Activated CD8-positive, alpha-beta memory T cell treated with anti-CD3 and anti-CD28 coated beads for 36 hours (primary cell): ENCODE results near the gene MYH16. TPM values are rescaled to one million over a fixed set of nuclear protein-coding genes. Genes with fewer than 3 reads are reported as not detected.
"Not testable (repeated sequence)": the region's sequence is repeated elsewhere in the genome, so short reads cannot be mapped to it uniquely, and the experiment has no call there.

Experiments
- CTCF ChIA-PET: fragments of 350-600 bp; sonication (Branson Sonifier 250); formaldehyde crosslinking; loops from one replicate; lab custom pipeline; 2021; ENCODE audit warnings: antibody characterized with exemption; lab: Charles Lee
- POLR2A ChIA-PET: fragments of 350-600 bp; sonication (Branson Sonifier 250); formaldehyde crosslinking; loops from one replicate; lab custom pipeline; 2021; ENCODE audit warnings: antibody characterized with exemption; lab: Charles Lee
- total RNA-seq, 2 experiments: library from RNA; stranded (reverse); gene quantifications; one replicate each; pipeline ENCODE4 v1.2.3, GENCODE V29; 2021

The MYH16 gene
- not detected for total RNA-seq

DNA sequence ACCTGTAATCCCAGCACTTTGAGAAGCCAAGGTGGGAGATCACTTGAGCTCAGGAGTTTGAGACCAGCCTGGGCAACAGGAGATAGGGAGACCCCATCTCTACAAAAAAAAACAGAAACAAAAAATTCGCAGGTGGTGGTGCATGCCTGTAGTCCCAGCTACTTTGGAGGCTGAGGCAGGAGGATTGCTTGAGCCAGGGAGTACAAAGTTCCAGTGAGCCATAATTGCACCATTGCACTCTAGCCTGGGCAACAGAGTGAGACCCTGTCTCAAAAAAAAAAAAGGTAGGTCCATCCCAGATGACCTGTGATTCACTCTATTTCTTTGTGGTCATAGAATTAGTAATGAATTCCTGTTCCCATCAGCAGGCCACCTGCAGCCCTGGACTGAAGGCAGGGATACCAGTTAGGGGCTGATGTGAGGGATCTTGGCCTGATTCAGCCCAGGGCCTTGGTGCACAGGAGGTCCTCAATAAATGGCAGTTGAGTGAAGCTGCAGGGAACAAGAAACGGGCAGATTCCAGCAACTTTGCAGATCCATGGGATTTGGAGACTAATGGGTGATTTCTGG, at the start of gene MYH16:
MYH16 (plus strand) TSS at position 364 of the 570 bp plus-strand sequence.
- POLR2A ChIA-PET = no interaction called here
- CTCF ChIA-PET = no interaction called here

DNA sequence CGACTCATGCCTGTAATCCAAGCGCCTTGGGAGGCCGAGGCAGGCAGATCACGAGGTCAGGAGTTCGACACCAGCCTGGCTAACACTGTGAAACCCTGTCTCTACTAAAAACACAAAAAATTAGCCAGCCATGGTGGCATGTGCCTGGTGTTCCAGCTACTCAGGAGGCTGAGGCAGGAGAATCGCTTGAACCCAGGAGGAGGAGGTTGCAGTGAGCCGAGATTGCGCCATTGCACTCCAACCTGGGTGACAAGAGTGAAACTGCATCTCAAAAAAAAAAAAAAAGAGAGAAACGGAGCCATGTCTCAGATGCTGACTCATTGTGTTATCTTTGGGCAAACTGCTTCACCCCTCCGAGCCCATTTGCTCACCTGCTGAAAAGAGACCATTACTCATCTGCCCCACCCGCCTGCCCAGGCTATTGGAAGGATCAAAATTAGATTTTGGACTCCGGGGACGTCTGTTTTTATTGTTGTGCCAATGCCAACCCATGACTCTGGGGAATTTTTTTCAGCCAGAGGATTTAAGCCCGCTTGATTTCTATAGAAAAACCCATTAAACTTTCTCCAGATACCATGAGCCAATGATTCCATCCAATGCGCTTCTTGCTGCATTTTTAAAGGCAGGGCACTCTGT, 48.3 kb upstream of the MYH16 start:
- POLR2A ChIA-PET, CTCF ChIA-PET: not testable (repeated sequence)

DNA sequence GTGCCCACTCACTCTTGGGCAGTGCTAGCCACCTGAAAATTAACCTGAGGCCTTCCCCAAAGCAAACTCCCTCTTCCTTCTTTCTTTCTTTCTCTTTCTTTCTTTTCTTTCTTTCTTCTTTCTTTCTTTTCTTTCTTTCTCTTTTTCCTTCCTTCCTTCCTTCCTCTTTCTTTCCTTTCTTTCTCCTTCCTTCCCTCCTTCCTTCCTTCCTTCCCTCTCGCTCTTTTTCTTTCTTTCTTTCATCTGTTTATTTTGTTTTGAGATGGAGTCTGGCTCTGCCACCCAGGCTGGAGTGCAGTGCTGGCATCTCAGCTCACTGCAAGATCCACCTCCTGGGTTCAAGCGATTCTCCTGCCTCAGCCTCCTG, 47.8 kb upstream of the MYH16 start:
- POLR2A ChIA-PET = no interaction called here

DNA sequence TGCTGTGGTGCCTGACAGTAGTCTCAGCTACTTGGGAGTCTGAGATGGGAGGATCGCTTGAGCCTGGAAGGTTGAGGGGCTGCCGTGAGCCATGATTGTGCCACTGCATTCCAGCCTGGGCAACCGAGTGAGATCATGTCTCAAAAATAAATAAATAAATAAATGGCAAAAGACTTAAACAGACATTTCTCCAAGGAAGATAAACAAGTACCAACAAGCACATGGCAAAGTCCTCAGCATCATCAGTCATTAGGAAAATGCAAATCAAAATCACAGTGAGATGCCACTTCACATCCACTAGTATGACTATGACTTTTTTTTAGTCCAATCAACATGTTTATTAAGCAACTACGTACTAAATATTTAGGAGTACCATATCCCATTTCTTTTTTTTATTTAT, 43.4 kb upstream of the MYH16 start:
- POLR2A ChIA-PET = no interaction called here
- CTCF ChIA-PET = no interaction called here

More for the DNA sequence above, 47.8 kb upstream of the MYH16 start:
- CTCF ChIA-PET = no interaction called here

DNA sequence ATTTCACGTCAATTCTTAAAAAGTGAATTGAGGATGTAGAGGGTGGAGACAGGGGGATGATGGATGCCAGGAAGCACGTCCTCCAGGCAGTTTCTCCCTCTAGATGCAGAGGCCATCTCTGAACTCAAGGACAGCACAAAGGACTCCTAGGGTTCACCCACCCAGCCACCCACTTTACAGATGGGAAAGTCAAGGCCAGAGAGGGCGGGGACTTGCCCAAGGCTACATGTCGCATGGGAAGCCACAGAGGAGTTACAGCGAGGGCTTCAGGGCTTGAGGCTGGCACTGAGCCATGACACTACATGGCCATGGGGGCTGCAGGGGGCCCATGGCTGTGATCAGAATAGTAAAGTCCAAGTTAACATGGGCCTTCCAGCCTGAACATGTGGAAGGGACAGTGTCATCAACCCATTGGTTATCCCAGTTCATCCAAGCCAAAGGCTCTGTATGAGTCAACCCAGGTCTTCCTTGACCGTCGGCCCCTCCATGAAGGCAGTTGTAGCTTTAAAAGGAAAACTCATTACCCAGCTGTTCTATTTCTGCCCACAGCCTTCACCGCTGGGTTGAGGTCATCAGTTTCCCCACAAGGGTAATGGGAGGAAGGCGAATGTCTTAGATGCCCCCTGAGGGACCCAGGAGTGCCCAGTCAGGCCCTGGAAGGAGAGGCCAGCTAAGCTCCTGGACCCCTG, 40.4 kb upstream of the MYH16 start:
- ChIA-PET POLR2A (no interaction called here), CTCF (interaction anchor here (1.4 kb wide), 1 partner anchor 53 kb away, joined by 4 read pairs; no protein-coding TSS in a partner anchor)

DNA sequence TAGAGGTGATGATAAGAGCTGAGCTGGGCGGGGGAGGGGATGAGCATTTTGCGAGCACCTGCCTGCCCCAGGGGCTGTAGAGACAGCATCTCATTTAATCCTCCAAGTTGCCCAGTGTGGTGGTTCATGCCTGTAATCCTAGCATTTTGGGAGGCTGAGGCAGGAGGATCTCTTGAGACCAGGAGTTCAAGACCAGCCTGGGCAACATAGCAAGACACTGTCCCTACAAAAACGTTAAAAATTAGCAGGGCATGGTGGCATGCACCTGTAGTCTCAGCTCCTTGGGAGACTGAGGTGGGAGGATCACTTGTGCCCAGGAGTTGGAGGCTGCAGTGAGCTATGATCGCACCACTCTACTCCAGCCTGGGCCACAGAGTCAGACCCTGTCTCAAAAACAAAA, 39.7 kb upstream of the MYH16 start:
- CTCF ChIA-PET = interaction anchor here (1.4 kb wide), 1 partner anchor 53 kb away, joined by 4 read pairs; no protein-coding TSS in a partner anchor
- POLR2A ChIA-PET = not testable (repeated sequence)

DNA sequence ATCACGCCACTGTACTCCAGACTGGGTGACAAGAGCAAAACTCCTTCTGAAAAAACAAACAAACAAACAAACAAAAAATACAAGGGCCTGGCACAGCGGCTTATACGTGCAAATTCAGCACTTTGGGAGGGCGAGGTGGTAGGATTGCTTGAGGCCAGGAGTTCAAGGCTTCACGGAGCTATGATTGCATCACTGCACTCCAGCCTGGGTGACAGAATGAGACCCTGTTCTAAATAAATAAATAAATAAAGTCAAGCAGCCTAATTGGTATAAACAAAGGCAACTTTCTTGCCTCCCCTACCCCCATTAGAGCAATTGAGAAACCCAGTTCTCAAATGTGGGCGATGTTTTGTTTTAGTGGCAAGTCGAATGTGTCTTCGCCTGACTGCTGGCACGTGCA, 38.5 kb upstream of the MYH16 start:
- CTCF ChIA-PET = no interaction called here
- POLR2A ChIA-PET = no interaction called here

DNA sequence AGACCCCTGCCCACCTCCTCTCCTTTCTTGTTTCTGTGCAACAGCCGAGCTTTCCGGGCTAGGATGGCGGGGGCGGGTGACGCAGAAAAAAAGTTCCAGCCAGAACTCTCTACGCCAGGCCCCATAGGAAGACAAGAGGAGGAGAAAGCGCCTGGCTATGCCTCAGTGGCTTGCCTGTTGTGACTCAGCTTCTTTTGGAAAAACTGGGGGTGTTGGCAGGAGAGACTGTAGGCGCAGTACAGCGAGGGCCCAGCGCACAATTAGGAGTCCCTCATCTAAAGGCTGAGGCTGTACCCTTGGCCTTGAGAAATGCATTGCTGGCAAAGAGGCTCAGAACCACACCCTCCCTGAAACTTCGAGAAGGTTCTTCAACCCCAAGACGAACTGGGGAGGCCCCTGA, 36.7 kb upstream of the MYH16 start:
- ChIA-PET POLR2A (no interaction called here), CTCF (interaction anchor here (0.6 kb wide), 1 partner anchor 165 kb away, joined by 4 read pairs; no protein-coding TSS in a partner anchor)

DNA sequence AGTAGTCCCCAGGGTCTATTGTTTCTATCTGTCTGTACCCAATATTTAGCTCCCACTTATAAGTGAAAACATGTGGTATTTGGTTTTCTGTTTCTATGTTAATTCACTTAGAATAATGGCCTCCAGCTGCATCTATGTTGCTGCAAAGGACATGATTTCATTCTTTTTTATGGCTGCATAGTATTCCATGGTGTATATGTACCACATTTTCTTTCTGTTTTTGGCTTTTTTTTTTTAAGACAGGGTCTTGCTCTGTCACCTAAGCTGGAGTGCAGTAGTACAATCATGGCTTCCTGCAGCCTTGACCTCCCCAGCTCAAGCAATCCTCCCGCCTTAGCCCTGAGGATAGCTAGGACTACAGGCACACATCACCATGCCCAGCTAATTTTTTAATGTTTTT, 34.8 kb upstream of the MYH16 start:
- CTCF ChIA-PET, POLR2A ChIA-PET: not testable (repeated sequence)

DNA sequence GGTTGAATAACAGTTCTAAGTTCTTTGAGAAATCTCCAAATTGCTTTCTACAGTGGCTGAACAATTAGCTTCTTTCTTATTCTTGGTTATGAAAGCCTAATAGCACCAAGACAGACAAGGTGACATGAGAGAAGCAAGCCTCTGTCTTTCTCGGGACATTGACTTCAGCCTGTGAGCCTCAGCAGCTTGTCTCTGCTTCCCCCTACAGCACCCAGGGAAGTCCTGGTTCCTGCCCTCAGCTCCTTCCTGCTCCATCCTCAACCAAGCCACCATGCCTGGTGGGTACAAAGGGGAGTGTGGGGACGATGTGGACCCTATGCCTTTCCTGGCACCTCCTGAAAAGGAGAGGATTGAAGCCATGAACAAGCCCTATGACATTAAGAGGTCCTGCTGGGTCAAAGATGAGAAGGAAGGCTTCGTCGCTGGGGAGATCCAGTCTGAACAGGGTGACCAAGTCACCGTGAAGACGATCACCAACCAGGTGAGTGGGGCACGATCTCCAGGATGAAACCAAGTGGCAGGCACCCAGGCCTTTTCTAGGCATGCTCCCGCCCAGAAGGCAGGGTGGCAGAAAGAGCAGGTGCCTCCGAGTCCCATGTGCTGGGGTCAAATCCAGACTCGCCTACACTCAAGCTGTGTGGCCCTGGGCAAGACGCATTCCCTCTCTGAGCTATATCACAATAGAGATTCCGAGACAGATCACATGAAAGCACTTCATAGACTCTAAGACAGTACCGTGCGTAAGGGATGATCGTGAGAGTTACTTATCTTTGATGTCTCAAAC, 33.9 kb upstream of the MYH16 start:
- ChIA-PET CTCF (no interaction called here), POLR2A (no interaction called here)

DNA sequence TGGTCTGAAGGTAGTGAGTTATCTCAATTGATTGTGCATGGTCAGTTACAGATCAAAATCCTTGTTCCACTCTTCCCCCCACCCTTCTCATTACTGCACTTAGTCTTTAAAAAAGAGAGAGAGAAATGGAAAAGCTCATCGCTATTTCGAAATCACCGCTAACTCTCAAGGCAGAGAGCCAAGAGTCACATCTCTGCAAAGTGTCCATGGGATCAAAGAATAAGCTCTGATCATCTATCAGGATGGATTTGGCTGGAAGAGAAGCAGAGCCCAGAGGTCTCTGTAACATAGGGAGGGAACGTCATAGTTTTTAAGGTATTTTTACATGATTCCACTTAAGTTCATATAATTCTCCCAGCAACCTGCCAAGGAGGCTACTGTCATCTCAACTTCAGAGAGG, 30.0 kb upstream of the MYH16 start:
- ChIA-PET POLR2A (no interaction called here), CTCF (no interaction called here)

DNA sequence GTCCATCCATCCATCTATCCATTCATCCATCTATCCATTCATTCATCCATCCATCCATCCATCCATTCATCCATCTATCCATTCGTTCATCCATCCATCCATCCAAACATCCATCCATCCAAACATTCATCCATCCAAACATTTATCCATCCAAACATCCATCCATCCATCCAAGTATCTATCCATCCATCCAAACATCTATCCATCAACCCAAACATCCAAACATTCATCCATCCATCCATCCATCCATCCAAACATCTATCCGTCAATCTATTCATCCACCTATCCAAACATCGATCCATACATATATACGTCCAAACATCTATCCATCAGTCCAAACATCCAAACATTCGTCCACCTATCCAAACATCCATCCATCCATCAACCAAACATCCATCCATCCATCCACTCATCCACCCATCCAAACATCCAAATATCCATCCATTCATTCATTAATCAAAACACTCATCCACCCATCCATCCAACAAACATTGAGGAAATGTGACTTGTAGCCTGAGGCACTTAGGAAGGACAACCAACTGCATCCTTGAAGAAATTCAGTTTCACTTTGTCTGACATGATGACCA, 28.8 kb upstream of the MYH16 start:
- POLR2A ChIA-PET = no interaction called here
- CTCF ChIA-PET = no interaction called here

DNA sequence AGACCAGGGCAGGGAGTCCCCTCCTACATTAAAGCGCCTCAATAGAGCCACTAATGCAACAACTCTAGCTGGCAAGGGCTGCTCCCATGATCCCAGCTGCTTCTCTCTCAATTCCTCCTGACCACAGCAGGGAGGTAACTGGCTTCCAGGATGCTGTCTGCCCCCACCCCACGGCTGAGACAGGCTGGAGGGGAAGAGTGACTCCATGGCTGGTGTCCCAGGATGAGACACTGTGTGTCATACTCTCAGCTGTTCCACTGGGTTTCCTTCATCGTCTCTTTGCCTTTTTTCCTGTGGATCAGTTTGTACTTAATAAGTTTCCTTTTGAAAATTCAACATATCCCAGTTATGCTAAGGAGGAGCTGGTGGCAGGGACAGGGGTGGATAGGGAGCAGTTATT, 27.7 kb upstream of the MYH16 start:
- CTCF ChIA-PET = no interaction called here
- POLR2A ChIA-PET = no interaction called here

DNA sequence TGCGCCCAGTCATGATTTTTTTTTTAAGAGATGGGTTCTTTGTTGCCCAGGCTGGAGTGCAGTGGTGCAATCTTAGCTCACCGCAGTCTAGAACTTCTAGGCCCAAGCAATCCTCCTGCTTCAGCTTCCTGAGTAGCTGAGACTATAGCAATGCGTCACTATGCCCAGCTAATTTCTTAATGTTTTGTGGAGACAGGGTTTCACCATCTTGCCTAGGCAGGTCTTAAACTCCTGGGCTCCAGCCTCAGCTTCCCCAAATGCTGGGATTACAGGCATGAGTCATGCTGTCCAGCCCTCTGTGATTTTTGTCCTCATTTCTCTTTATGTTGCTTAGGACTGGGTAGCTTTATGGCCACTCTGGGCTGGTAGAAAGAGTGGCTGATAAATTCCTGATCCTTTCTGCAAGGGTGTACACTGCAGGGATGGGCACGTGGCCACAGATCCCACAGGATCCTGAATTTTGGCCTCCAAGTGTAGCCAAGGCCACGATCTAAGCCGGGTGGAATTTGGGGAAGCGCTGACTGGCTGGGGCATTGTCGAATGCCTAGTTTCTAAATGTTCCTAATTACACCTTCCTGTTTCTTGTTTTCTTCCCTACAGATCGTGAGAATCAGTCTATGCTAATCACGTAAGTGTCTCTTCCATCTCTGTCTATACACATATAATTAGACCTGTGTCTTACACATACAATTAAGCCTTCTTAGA, 24.1 kb upstream of the MYH16 start:
- CTCF ChIA-PET = interaction anchor here (0.7 kb wide), 1 partner anchor 134 kb away, joined by 3 read pairs; no protein-coding TSS in a partner anchor
- POLR2A ChIA-PET = no interaction called here

DNA sequence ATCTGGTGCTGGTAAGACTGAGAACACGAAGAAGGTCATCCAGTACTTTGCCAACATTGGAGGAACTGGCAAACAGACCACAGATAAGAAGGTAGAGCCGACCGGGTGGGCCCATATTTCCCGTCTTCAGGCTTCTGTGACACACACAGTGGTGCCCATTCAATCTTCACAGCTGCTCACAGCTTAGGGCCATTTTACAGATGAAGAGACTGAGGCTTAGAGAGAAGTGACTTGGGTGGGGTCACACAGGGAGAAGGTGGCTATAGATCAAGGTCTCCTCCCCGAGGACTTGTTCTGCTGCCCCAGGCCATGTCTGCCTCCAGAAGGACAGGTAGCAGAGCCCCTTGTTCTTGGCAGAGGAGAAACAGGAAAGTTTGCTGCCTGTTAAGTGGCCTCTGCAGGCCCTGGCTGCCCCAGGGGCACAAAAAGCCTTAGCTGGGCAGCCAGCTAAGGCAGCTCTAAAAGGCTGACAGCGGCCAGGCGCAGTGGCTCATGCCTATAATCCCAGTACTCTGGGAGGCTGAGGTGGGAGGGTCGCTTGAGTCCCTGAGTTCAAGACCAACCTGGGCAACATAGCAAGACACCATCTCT, 22.6 kb upstream of the MYH16 start:
- POLR2A ChIA-PET = no interaction called here
- CTCF ChIA-PET = no interaction called here

DNA sequence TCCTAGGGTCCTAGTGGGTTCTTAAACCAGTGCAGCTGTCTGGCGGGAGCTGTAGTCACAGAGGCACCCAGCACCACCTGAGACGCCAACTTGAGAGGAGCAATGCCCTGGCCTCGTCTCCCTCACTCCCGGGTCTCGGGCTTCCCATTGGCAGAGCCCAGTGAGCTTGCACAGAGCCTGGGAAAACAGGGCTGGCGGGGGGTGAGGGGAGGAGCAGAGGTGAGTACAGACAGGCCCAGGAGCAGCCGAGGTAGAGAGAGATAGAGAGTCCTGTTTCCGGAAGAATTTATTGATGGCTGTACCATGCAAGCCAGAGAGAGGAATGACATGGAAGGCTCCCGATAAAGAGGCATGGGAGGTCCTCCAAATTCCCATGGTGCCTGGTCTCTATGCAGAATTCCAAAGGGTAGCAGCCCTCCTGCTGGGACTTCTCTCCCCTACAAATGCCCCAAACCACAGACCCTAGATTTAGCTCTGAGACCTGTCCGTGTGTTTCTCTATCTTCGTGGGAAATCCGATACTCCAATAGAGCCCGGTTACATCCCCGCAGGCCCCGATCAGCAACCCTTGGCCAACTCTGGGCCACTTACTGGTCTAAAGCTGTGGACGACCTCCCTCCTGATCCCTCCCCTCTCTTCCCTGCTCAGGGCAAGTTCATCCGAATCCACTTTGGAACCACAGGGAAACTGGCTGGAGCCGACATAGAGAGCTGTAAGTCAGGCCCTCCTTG, 20.3 kb upstream of the MYH16 start:
- POLR2A ChIA-PET = no interaction called here
- CTCF ChIA-PET = no interaction called here

DNA sequence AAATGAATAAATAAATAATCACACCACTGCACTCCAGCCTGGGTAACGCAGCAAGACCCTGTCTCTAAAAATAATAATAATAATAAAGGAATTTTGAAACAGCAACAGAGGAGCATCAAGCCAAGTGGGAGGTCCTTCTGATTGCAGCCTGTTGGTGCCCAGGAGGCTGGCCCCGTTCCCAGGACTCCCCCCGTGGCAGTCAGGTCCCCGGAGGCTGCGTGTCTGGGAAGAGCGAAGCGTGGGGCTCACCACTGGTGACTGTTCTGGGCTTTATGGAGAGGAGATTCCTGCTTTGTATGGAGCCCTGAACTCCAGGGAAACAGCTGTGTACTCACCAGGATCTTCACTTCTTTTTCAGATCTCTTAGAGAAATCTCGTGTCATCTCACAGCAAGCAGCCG, 19.3 kb upstream of the MYH16 start:
- POLR2A ChIA-PET = no interaction called here
- CTCF ChIA-PET = no interaction called here

DNA sequence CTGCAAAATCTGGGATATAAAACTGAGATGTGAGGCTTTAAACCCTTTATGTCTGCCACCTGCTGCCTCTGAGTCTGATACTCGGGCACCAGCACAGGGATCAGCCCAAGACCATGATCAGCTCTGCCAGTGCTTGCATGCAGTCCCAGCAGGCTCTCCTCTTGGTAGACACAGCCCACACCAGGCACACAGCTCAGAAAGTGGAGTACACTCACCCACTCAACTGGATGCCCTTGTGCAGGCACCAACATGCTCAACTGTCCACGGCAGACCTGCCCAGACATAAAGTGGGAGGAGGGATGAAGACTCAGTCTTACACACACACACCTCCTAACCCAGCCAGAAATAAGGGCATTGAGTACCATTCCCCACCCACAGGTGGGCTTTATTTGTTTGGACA, 18.2 kb upstream of the MYH16 start:
- ChIA-PET CTCF (no interaction called here), POLR2A (no interaction called here)
